Retinal pigment epithelial cell (primary cell): Measurements from ENCODE around the gene MARCHF11.

Experiments used
- DNase-seq: peaks from one replicate; pipeline ENCODE4 v3.0.0-alpha.2; 2010; ENCODE audit warnings: low read depth
- H3K4me3 ChIP-seq: 2 replicates; pipeline ENCODE4 v1.5.1; 2011; ENCODE audit warnings: mild to moderate bottlenecking, low read length, control low read depth, moderate library complexity
- TF ChIP-seq, protein P1 (sequence below): conservative IDR thresholded peaks from 2 replicates; pipeline ENCODE4 v1.5.1; 2011; ENCODE audit warnings: low read depth, low read length, control low read depth, inconsistent platforms

MARCHF11 gene

DNA sequence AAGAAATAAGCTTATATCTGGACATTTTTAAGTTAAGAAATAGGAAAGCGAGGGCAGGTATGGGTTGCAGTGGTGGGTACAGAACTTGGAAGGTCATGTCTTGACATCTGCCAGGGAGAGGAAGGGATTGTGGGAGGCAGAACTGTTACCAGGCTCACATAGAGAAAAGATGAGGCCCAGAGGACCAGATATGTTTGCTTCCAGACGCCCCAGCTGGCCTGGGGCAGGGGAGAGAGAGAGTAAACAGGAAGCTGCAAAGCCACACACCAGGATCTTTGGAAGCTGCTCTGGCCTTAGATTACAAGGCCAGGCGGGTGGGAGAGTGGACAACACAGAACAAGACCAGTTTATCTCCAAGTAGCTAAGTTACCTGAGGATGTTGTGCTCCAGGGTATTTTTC lies 71.2 kb downstream of the MARCHF11 start:
- no peak overlapping the region for H3K4me3 ChIP-seq
- no peak for DNase-seq
- TF ChIP-seq, protein P1, sequence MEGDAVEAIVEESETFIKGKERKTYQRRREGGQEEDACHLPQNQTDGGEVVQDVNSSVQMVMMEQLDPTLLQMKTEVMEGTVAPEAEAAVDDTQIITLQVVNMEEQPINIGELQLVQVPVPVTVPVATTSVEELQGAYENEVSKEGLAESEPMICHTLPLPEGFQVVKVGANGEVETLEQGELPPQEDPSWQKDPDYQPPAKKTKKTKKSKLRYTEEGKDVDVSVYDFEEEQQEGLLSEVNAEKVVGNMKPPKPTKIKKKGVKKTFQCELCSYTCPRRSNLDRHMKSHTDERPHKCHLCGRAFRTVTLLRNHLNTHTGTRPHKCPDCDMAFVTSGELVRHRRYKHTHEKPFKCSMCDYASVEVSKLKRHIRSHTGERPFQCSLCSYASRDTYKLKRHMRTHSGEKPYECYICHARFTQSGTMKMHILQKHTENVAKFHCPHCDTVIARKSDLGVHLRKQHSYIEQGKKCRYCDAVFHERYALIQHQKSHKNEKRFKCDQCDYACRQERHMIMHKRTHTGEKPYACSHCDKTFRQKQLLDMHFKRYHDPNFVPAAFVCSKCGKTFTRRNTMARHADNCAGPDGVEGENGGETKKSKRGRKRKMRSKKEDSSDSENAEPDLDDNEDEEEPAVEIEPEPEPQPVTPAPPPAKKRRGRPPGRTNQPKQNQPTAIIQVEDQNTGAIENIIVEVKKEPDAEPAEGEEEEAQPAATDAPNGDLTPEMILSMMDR, result no peak

DNA sequence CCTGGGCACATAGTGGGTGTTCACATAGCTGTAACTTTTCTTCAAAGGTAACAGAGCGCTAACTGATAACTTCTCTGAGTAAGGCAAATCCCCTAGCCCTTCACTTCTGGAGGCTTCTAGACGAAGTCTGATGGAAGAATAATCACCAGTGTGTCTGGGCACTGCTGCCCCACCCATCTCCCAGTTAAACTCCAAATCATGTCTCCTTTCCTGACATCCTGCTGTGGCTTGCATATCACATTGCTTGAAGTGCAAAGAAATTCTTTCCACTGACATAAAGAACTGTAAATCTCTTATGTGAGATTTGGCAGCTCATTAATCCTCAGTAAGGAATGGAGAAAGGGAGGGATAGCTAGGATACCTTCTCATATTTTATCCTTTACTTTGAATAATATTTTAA lies 74.6 kb downstream of the MARCHF11 start:
- TF ChIP-seq, protein P1, result no peak
- H3K4me3 ChIP-seq, result no peak overlapping the region
- DNase-seq, result no peak

DNA sequence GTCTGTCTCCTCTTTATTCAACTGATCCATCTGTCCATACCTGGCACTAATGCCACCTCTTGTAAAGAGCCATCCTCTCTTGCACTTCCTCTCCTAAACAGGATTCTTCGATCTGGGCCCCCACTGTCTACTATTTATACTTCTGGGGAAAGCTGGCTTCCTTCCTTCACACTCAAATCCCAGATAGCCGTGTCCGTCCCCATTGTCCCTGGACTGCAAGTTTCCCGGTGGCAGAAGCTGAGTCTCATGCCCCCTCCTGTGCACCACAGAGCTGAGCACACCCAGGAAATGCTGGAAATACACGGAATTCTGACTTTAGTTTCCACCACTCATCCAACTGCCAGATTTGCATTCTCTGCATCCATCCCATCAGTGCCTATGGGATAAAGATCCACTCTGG lies 84.0 kb downstream of the MARCHF11 start:
- no peak overlapping the region for H3K4me3 ChIP-seq
- no peak for DNase-seq
- TF ChIP-seq, protein P1, result no peak

DNA sequence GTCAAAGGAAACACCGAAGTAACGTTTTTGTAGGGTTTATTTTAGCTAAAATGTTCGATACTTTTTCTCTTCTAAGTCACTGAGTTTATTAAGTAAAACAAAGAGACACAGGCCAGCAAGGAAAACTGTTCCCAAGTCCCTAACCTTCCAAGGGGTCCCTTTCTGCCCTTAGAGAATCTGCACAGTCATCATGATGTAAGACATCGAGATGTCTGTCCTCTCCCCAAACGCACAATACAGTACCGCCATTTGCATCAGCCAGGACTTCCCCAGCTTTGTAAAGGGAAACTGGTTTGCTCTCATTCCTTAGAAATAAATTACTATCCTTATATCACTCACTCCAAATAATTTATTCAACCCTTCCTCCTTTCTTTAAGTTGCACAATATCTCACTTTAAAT lies 89.3 kb downstream of the MARCHF11 start:
- TF ChIP-seq, protein P1, result no peak
- no peak overlapping the region for H3K4me3 ChIP-seq
- no peak for DNase-seq

DNA sequence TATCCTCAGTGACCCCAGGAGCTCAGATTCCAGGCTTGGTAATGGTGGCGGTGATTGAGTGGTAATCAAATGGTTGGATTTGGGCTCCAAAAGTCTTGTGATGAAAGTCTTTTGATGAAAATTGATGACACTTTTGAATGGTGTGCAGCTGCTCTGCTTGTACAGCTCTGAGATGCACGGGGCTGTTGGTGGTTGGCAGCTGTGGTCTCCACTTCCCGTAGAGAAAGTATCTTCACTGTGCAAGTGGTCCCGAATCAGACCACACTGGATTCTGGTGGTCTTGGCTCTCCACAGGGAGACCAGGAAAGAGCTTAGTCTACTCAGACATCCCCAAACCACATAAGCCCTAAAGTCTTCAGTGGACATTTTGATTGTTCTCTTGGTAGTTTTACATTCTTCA lies 96.6 kb downstream of the MARCHF11 start:
- TF ChIP-seq, protein P1, result no peak
- H3K4me3 ChIP-seq, result no peak overlapping the region
- DNase-seq, result no peak

DNA sequence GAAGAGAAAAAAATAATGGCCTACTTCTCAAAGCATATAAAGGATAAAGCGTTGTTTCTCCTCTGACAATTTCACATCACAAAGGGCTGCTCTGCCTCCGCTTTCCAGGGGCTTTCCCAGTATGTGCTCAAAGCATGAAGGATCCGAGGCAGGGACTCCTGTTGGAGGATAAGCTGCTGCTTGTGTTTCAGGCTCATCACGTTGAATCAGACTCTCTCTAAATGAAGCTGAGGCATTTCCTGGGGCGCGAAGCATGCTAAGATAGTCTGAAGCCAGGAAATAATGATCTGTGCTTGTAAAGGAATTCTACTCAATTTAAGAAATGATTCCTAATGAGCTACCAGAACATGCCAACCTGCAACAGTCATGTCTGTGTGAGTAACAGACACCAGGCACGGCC lies 97.5 kb downstream of the MARCHF11 start:
- TF ChIP-seq, protein P1, result no peak
- DNase-seq, result no peak
- no peak overlapping the region for H3K4me3 ChIP-seq

DNA sequence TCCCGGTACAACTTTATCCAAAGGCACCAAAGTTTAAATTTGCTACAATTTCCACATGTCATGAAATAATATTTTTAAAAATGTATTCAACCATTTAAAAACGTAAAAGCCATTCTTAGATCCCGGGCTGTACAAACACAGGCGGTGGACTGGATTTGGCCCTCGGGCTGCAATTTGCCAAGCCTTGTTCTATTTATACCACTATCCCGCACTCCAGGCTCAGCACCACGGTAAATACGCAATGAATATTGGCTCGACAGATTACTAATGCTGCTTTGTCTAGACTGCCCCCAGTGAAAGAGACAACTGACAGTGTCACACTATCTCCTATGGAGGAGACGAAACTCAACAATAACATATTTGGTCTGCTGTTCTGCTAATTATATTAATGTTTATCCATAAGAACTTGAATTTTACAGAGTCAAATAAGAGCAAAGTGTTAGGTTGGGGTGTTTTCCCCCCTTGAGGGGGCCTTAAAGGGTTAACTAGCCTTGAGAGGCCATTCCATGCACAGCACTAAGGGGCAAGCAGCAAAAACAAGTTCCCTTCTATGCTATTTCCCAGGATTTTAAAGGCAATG lies 98.1 kb downstream of the MARCHF11 start:
- TF ChIP-seq, protein P1, result no peak
- H3K4me3 ChIP-seq, result no peak overlapping the region
- DNase-seq, result no peak
